ENCODE data around the gene PRKAG2.
"Not testable (repeated sequence)": the region's sequence is repeated elsewhere in the genome, so short reads cannot be mapped to it uniquely, and the experiment has no call there.

PRKAG2 gene

DNA sequence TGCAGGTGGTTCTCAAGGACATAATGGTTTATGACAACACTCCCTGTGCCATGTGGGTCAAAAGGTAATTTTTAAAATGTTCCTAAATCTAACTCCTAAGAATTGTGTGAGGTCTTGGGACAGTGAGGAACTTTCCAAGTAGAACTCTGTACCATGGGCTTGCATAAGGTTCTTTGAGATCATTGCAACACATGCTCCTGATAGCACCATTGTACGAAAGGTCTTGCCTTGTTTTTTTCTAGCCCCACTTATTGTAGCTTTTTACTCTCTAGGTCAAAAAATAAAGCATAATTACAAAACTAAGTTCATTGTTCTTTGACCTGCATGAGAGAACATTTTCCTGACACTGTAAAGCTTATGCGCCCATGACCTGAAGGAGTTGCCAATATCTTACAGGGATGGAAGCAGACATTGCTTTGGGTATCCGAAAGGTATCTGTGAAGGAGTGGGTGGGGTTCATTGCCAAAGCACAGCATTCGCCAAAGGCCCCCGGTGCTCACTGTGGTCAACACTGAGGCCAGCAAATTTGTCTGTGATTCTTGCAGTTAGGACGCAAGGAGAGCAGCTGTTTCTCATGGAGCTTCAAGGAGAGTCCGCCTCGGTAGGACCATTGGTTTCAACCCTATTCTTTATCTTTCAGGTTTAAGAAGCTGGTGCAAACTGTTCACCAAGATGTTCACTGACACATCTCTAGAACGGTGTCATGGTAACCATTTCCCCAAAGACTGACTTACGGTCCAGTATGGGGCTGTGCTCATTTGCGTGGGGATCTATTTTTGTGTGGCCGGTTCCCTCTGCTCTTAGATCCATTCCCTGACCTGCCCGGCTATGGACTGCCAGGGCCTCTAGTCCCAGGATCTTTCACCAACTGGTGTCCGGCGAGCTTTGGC, 7.6 kb upstream of the PRKAG2 start:
- DNase-seq (ENCODE audit: low spot score): no peak

DNA sequence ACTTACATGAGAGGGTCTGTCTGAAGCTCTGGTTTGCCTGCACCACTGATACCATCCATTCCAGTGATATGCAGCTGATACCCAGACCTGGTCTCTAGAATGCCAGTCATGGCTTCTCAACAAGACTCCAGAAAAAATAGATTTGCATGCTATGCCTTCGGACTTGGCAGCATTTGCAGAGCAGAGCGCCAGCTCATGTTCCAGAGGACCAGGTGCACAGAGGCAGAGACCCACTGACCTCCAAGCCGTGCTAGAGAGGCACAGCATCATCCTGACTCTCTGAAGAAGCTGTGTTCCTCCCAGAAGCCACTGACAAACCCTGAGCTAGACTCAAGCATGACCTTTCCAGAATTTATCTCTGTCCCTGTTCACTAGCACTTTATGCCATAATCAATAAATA, 6.9 kb upstream of the PRKAG2 start:
- no peak for DNase-seq (ENCODE audit: low spot score)

DNA sequence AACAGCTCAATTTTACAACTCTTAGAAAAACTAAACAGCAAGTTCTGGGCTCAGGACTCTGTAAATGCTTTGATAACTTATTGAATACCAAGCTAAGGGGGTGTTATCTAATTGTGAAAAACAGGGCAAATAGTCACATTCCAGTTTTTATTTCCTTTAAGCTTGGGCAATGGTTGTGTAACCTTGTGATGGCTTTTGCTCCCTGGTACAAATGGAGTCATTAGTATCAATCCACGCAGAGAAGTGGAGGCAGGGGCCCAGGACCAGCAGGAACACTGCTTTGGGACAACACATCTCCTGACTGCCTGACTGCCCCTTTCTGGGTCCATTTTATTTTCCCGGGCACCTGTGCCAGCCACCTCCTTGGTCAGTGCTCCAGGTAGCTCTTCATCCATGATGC, 5.8 kb upstream of the PRKAG2 start:
- DNase-seq (ENCODE audit: low spot score): no peak

DNA sequence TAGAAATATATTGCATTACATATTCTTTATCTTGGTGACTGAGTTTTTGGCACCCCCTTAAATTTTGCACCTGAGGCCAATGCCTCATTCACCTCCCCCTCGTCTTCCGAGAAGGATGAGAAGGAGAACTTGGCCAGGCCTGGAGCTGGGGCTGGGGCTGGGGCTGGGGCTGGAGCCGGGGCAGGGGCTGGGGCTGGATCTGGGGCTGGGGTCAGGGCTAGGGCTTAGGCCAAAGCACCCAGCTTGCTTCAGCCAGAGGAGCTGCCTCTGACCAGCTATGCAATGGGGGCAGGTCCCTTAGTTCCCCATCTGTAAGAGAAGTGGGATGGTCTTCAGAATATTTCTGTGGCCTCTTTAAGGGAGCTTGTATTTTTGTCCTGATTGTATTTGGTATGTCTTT, 3.8 kb upstream of the PRKAG2 start:
- no peak for DNase-seq (ENCODE audit: low spot score)

DNA sequence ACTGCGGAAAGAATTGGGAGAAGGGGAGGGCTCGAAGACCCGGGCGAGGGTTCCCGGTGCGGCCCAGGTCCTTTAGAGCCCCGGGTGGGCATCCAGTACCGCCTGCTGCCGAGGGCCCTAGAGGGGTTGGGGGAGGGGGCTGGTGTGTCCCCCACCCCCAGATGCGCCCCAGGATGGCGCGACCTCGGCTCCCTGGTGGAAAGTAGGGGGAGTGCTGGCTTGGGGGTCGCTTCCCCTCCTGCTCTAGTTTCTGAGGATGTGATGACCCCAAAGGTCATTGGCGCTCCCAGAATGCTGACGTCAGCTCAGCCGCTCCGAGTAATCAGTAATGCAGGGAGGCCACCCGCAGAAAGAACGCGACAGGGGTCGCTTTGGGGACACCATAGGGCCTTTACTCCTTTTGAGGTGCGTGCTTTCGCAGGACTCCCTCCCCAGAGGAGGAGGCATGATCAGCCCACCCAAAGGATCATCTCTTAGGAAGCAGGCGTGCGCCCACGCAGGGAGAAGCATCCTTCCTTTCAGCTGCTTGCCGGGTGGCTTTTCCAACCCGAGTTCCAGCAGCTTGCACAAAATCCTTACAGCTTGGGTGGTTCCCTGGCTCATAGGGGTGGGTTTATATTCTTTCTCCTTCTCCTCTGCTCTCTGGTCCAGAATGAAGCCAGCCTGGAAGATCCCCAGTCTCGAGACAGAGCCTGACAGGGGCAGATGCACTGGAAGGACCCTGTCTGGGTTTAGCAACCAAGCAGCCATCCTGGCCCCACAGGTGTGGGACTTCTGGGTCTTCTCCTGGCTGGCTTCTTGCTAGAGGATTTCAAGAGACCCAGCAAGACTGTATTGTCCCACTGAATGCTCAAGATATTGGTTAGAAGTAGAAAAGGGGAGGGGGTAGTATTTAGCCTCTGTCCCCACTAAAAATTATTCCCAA, 1.3 kb upstream of the PRKAG2 start:
- DNase-seq (ENCODE audit: low spot score): no peak

DNA sequence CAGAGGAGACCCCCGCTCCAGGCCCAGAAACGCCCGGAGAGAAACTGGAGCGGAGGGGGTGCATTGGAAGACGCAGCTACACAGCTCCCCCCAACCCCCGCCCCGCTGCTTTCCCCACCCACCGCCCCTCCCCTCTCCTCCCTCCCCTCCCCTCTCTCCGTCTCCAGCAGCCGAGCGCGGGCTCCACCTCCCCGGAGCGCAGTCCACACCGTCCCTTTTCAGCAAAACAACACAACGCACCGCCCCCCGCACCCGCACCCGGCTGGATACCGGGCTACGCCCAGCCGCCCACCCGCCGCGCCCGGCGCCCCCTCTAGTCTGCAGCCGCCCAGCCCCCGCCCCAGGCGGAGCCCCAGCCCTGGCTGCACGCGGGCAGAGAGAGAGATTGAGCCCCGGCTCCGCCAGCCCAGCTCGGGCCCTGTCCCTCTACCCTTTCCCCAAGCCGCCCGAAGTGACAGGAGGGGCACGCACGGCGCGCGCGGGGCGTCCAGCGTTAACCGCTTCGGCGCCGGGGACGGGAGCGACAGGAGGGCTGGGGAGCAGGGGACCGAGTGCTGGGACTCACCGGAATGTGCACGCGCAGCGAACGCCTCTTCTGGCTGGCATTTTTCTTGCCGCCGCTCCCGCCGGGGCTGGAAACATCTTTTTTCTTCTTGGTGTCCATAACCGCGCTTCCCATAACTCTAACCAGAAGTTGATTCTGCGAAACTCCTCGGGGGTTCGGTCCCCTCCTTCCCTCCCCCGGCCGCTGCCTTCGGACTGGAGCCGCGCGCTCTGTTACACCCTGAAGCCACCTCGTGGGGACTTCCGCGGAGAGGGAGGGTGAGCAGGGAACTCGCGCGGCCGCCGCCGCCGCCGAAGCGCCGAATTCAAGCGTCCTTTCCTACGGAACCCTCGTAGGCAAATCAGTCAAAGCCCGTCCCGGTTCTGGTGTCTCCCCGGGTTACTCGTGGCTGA, 695 bp downstream of the PRKAG2 start:
- peak; percentile 81 for DNase-seq (ENCODE audit: low spot score)

DNA sequence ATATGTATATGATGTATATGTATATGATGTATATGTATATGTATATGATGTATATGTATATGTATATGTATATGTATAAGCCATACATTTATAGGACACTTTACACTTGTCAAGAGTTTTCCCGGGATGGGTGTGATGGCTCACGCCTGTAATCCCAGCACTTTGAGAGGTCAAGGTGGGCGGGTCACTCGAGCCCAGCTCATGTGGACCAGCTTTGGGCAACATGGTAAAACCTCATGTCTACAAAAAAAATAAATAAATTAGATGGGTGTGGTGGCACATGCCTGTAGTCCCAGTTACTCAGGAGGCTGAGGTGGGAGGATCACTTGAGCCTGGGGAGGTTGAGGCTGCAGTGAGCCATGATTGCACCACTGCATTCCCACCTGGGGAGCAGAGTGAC, 2.4 kb downstream of the PRKAG2 start:
- not testable (repeated sequence) for DNase-seq (ENCODE audit: low spot score)

DNA sequence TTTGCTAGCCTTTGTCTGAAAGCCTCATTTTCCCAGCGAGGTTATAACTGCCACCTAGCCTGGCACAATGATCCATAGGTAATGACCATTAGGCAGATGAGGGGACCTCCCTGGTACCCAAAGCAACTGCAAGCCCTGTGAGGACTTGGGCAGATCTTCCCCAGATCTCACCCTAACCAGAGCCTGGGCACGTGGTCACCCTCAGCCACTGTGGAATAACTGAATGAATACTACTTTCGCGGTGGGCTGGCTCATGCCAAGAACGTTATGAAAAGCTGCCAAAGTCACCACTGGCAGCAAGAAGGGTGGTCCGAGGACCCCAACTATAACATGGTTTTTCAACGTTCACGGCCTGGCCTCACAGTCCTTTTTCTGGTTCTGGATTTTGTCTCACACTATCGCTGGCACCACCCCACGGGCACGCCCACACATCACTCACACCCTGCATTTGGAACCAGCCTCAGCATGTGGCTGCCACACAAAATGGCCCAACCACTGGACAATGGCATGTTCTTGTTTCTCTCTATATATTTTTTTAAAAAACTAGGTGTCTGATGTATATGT, 3.4 kb downstream of the PRKAG2 start:
- DNase-seq (ENCODE audit: low spot score): no peak

DNA sequence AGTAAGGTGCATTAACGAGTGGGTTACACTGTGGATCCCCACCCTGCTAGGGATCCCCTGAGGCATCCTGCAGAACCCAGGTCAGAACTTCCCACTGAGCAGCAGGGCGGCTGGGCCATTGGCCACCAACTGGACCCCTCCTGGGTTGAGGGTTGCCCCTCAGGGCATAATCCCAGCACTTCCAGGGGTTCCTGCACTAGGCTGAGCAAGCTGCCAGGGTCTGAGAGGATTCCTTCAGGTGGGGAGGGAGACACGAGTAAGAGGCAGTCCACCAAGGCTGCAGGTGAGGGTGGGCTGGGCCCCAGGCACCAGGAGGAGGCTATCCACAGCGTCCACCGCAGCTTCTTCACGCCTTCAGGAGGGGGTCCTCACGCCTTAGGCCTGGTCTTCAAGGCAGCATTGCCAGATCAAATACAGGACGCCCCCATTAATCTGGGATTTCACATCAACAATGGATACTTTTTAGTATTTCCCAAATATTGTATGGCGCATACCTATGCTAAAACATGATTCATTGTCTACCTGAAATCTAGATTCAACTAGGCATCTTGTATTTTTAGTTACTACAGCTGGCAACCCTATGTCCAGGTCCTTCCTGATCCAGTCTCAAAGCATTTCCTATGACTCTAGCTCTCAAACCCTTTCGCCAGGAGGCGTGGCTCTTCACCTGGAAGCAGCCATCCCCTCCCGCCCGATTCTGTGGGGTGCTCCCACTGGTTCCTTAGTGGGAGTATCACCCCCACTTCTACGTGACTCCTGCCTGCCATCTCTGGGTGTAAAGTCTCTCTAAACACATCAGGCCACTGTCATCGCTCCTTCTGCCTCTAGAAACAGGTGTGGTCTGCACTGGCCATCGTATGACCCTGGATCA, 4.1 kb downstream of the PRKAG2 start:
- DNase-seq (ENCODE audit: low spot score): no peak

DNA sequence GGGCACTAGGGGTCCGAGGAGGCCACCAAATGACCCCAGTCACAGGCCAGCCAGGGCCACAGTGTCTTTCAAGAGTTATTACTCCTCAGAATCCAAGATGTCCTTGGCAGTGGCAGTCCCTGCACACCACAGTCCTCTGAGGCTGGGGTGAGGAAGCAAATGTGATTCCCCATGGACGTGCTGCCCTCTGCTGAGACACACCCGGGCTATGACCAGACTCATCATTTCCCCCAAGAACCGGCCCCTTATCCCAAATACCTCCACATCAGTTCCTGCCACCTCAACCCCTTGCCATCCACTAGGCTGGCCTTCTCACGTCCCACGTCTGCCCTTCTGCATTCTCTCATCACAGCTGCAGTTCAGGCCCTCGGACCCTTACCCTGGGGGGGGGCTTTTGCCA, 5.0 kb downstream of the PRKAG2 start:
- DNase-seq (ENCODE audit: low spot score): no peak

DNA sequence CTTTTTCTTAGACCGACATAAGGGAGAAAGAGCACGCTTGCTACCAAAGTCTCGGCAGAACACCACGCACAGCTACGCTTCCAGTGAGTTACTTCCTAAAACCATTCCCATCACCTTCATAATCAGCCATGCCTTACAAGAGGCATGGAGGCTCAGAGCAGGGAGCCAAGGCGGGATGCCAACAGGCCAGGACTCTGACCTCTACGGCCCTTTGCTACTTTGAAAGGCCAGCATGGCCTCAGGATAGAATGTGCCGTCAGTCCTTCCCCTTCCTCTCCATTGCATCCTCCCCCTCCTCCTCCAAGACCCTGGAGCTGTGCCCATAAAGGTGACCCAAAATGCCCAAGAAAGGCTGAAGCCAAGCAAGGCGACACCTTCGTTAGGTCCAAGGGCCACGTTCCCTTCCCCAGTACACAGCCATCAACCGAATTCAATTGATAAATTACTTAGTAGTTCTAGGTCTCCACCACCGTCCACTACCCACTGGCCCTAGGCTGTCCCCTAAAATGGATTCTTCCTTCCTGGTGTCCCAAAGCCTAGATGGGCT, 5.7 kb downstream of the PRKAG2 start:
- no peak for DNase-seq (ENCODE audit: low spot score)

DNA sequence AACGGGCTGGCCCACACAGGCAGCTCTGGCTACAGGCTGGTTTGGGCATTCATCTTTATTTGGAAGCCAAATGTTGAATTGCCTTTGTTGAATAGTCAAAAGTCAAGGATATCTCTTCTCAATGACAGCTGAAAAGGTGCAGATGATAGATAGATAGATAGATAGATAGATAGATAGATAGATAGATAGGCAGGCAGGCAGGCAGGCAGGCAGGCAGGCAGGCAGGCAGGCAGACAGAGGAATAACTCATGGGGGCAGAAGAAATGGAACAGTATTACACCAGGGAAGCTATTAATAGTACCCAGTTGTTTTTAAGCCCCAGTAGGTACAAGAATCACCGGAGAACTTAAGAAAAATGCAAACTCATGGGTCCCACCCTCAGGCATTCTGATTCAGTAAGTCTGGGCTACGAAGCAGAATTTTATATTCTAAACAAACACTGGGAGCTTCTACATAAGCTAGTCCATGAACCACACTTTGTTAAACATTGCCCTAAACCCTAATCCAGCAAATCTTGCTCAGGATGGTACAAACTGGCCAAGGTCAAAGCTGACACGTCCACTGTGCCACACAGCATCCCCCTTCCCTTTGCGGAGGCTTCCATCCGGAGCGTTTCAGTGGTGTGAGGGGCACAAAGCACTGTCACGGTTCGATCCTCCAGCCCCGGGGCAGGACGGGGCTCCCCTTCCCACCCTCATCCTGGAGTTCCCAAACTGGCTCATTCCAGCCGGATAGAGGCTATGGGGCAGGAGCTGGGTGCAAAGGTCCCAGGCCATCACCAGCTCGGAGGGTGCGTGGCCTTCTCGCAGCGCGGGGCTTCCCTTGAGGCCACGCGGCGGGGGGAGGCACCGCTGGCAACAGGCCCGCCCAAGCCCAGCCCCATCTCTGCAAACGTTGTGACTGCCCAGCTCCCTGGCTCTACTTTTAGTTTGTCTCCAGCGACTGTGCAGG, 6.7 kb downstream of the PRKAG2 start:
- DNase-seq (ENCODE audit: low spot score): no peak

DNA sequence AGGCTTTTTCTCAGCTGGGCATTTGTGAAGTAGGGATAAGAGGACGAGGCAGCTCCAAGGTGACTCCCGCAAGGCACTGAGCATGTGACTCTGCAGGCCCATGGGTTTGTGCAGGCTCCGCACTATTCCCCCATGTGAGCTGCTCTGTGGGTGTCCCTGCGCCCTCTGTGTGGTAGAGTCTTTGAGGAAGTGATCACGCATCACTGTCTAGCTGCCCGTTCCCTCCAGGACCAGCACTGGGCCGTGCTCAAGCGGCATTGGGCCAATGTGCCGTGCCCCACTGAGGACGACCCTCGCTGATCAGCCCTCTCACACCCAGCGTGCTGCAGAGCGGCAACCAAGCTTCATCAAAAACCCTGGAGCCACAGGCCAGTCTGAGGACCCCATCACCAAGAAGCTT, 7.5 kb downstream of the PRKAG2 start:
- no peak for DNase-seq (ENCODE audit: low spot score)

DNA sequence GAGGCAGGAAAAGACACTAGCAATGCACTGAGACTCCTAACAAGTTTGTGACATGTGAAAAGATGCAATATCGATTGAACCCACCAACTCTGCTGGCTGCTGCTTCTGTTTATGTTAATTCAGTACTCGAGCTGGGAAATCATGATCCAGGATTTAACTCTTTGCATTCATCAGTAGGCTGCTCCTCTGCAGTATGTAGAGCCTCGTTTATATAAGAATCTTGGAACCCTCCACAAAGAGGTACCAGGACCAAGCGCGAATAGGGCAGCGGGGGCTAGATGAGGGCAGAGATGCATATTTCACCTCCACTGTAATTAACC, 7.8 kb downstream of the PRKAG2 start:
- no peak for DNase-seq (ENCODE audit: low spot score)

DNA sequence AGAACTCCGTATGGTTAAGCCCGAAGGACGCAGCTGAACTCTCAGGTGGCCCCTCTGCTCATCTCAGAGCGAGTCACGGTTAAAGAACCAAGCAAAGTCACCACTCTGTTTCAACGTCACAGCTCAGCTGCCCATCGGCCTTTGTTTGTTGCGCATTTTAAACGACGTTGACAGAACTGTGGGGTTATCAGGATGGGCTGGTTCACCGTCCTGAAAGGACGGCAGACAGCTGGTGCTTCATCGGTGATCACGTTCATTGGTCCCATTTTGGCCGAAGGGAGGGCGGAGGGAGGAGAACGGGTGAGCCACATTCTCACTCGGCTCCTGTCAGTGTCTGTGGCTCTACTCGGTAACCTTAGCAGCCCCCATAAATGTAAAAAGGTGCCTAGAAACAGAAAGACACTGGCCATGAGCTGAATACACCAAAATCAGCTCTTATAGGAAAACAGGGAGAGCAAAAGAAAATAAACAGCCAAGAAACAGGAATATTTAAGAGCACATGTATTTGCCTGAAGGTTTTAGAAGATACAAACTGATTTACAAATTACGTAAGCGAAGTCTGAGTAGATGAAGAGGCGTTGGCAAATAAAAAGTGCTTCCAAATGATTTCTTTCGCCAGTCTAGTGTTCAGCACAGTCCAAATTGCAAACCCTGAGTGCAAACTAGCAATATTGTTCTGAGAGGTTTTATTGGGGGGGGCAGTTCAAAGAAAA, 8.4 kb downstream of the PRKAG2 start:
- no peak for DNase-seq (ENCODE audit: low spot score)

DNA sequence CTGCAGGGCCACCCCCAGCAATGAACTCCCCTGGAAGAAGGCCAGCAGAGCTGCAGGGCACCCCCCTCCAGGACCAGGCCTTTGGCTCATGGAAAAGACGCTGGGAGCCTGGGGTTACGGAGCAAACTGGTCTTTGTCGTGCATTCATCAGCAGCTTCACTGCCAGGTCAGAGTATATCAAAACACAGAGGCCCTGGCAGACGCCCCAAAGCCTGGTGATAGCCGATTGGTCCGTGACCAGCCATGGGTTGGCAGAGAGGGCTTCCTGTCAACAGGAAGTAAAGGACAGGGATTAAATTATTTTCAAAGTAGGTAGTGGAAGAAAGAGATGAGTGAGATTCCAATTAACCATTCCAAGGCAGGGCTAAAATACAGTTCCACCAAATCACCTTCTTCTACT, 9.0 kb downstream of the PRKAG2 start:
- no peak for DNase-seq (ENCODE audit: low spot score)

DNA sequence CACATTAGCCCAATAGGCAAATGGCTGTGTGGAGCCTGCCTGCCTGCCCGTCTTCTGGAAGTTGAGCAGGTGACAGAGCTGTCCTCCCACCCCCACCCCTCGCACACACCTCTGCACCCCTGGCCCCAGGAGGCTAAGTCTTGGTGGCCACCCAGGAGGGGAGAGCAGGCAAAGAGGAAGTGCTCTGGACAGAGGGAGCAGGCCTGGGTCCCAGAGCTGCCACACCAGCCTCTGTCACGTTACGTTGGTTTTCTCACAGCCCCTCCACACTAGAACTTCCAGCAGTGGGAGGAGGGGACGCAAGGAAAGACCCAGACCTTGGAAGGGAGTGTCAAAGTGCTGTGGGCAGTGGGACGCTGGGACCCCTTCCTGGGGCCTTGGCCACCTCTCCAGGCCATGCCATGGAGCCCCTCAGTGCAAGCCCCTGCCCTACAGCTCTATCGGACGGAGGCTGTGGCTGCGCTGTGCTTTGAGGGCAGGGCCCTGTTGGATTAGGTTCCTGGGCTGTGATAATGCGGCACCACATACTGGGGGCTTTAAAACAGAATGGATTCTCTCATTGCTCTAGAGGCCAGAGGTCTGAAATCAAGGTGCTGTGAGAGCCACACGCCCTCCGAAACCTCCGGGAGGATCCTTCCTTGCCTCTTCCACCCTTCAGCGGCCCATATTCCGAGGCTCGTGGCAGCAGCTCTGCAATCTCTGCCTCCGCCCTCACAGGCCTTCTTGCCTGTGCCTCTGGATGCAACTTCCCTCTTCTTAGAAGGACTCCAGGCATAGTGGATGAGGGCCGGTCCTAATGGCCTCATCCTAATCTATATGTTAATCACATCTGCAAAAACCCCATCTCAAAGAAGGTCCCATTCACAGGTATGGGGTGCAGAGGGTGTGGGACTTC, 9.9 kb downstream of the PRKAG2 start:
- DNase-seq (ENCODE audit: low spot score): no peak

DNA sequence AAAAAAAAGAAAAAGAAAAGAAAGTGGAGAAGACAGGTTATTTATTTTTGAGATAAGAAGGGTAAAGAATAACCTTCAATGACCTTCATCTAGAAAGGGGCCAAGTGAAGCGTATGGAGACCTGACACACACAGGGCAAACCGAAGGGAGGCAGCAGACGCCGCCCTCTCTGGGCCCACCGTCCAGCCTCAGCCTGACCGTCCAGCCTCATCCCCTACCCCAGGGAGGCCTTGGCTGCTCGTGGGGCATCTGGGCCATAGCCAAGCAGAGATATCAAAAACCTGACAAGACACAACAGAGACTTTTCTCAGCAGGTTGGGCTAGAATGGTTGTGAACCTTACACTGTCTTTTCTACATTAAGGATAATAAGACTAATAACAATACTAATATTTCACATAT, 10.9 kb downstream of the PRKAG2 start:
- no peak for DNase-seq (ENCODE audit: low spot score)
